Endodermal cell (in vitro differentiated cells): ENCODE results near the gene WDR37. TPM values are rescaled to one million over a fixed set of nuclear protein-coding genes. Genes with fewer than 3 reads are reported as not detected.

Experiments used
- DNase-seq: peaks from one replicate; pipeline ENCODE4 v3.0.0-alpha.2; 2017
- H3K27ac ChIP-seq: 2 replicates; pipeline ENCODE4 v1.5.1; 2013; ENCODE audit warnings: mild to moderate bottlenecking, low read depth, low read length, moderate library complexity
- H3K27me3 ChIP-seq: 2 replicates; pipeline ENCODE4 v1.6.1; 2013; ENCODE audit warnings: mild to moderate bottlenecking, low read length, moderate library complexity; ENCODE audit not compliant: insufficient read depth, control insufficient read depth, poor library complexity, severe bottlenecking
- H3K36me3 ChIP-seq: 2 replicates; pipeline ENCODE4 v1.7.0; 2013; ENCODE audit warnings: mild to moderate bottlenecking, low read length, moderate library complexity; ENCODE audit not compliant: control insufficient read depth, insufficient read depth
- H3K4me1 ChIP-seq: one replicate; pipeline ENCODE4 v1.7.0; 2013; ENCODE audit warnings: low read length; ENCODE audit not compliant: control insufficient read depth, insufficient read depth
- H3K4me3 ChIP-seq: 2 replicates; pipeline ENCODE4 v1.5.1; 2013; ENCODE audit warnings: mild to moderate bottlenecking, low read length, moderate library complexity
- H3K9ac ChIP-seq: 2 replicates; pipeline ENCODE4 v1.6.1; 2013; ENCODE audit warnings: mild to moderate bottlenecking, low read length, moderate library complexity; ENCODE audit not compliant: poor library complexity, severe bottlenecking; ENCODE audit errors: extremely low read depth
- H3K9me3 ChIP-seq: 2 replicates; pipeline ENCODE4 v1.6.1; 2013; ENCODE audit warnings: mild to moderate bottlenecking, low read length, moderate library complexity; ENCODE audit not compliant: control insufficient read depth
- H3K27ac Mint-ChIP-seq: 2 replicates; pipeline ENCODE4 v1.8.0; 2020; ENCODE audit warnings: mixed read lengths
- H3K27me3 Mint-ChIP-seq: 2 replicates; pipeline ENCODE4 v1.8.0; 2021; ENCODE audit warnings: mild to moderate bottlenecking, mixed read lengths; ENCODE audit not compliant: insufficient read depth
- H3K36me3 Mint-ChIP-seq: 2 replicates; pipeline ENCODE4 v1.8.0; 2020; ENCODE audit warnings: low read depth, mixed read lengths
- H3K4me1 Mint-ChIP-seq: 2 replicates; pipeline ENCODE4 v1.8.0; 2020; ENCODE audit warnings: mixed read lengths
- H3K4me3 Mint-ChIP-seq: 2 replicates; pipeline ENCODE4 v1.8.0; 2020; ENCODE audit warnings: mild to moderate bottlenecking, moderate library complexity, mixed read lengths
- H3K9me3 Mint-ChIP-seq: 2 replicates; pipeline ENCODE4 v1.8.0; 2020; ENCODE audit warnings: mild to moderate bottlenecking, mixed read lengths
- WGBS, 2 experiments: methylation state at CpG; one replicate each; pipeline versions ENCODE4 v1.1.5 to v1.1.7; 2013; ENCODE audit warnings: missing lambda C conversion rate in 2 of 2, mixed read lengths in 1 of 2; ENCODE audit not compliant: insufficient coverage in 1 of 2, insufficient read length in 1 of 2; 5-methylcytosine and 5-hydroxymethylcytosine counted together
- total RNA-seq, 2 donors: library from RNA; stranded (reverse); fragmentation: NEBNext Ultra II Directional in 1 of 2; extraction: Animal tissue kit (Norgen Biotek cat#: 25700) in 1 of 2; gene quantifications; 2 replicates in 1 of 2; 3 replicates in 1 of 2; pipeline ENCODE4 v1.2.1, GENCODE V29; 2021
- TF ChIP-seq, protein P1 (sequence below): fragments of 200-600 bp; sonication (generic); conservative IDR thresholded peaks from 2 replicates; pipeline ENCODE4 v1.5.0; 2021; ENCODE audit warnings: antibody characterized with exemption, mild to moderate bottlenecking

The WDR37 gene
- total RNA-seq, 2 donors from 2014 or later = 10.7 TPM

DNA sequence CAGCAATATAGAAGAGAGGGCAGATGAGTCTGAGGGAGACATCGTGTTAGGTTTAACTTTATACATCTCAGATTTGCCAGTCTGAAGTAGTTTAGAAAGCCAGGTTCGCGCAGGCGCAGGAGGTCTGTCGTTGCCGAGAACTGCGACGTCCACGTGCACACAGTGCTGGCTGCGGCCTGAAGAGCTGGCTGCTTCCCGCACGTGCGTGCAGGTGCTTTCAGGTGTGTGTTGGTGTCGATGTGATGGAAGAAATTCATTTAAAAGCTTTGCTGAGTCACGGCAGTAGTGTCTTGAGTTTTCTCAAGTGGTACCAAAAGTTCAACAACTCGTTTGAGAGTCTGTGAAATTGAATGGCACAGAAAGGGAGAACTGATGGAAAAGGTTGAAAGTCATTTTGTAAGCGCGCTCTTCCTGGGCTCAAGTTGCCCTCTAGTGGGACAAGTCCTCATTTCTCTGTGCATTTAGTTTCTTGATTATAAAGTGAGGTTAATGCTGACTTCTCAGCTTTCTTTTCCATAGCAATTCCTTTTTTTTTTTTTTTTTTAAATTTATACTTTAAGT is 18.6 kb downstream of the WDR37 start:
- WGBS, 2 experiments = 94 to 95% methylated on average over 18 of the region's 18 CpGs
- no peak overlapping the region for H3K4me3 Mint-ChIP-seq
- H3K9ac ChIP-seq = no peak overlapping the region
- H3K36me3 Mint-ChIP-seq = peaks cover 39% of the 10 kb centered on the region
- H3K4me1 Mint-ChIP-seq = no peaks in the 10 kb centered on the region
- H3K4me3 ChIP-seq = no peak overlapping the region
- H3K27me3 Mint-ChIP-seq = no peaks in the 10 kb centered on the region
- H3K4me1 ChIP-seq = no peaks in the 10 kb centered on the region
- no peaks in the 10 kb centered on the region for H3K9me3 Mint-ChIP-seq
- DNase-seq = no peak
- H3K27ac Mint-ChIP-seq = peak overlapping the region; percentile 15
- H3K27me3 ChIP-seq = no peaks in the 10 kb centered on the region
- H3K36me3 ChIP-seq = peaks cover 46% of the 10 kb centered on the region
- no peak overlapping the region for H3K27ac ChIP-seq
- no peaks in the 10 kb centered on the region for H3K9me3 ChIP-seq
- TF ChIP-seq, protein P1, sequence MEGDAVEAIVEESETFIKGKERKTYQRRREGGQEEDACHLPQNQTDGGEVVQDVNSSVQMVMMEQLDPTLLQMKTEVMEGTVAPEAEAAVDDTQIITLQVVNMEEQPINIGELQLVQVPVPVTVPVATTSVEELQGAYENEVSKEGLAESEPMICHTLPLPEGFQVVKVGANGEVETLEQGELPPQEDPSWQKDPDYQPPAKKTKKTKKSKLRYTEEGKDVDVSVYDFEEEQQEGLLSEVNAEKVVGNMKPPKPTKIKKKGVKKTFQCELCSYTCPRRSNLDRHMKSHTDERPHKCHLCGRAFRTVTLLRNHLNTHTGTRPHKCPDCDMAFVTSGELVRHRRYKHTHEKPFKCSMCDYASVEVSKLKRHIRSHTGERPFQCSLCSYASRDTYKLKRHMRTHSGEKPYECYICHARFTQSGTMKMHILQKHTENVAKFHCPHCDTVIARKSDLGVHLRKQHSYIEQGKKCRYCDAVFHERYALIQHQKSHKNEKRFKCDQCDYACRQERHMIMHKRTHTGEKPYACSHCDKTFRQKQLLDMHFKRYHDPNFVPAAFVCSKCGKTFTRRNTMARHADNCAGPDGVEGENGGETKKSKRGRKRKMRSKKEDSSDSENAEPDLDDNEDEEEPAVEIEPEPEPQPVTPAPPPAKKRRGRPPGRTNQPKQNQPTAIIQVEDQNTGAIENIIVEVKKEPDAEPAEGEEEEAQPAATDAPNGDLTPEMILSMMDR = peak; percentile 65

DNA sequence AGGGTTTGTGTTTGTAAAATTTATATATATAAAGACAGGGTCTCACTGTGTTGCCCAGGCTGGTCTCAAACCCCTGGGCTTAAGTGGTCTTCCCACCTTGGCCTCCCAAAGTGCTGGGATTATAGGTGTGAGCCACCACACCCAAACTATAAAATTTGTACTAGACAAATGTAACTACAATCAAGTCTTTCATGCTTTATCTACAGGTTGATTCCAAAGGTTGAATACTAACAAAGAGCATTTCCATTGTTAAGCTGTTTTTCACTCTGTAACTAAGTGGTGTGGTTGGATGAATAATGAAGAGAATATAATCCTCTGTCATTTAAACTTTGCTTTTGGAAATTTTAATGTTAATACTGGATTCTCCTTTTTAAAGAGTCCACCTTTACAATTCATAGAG is 22.5 kb downstream of the WDR37 start:
- Histone ChIP-seq H3K4me3 (no peak overlapping the region), H3K27me3 (no peaks in the 10 kb centered on the region), H3K9ac (no peak overlapping the region), H3K36me3 (peaks cover 66% of the 10 kb centered on the region), H3K27ac (no peak overlapping the region), H3K4me1 (no peaks in the 10 kb centered on the region), H3K9me3 (no peaks in the 10 kb centered on the region)
- Mint-ChIP-seq H3K27ac (no peak overlapping the region), H3K4me3 (no peak overlapping the region), H3K4me1 (no peaks in the 10 kb centered on the region), H3K27me3 (no peaks in the 10 kb centered on the region), H3K9me3 (no peaks in the 10 kb centered on the region), H3K36me3 (peaks cover 46% of the 10 kb centered on the region)
- DNase-seq = no peak
- TF ChIP-seq, protein P1 = no peak

DNA sequence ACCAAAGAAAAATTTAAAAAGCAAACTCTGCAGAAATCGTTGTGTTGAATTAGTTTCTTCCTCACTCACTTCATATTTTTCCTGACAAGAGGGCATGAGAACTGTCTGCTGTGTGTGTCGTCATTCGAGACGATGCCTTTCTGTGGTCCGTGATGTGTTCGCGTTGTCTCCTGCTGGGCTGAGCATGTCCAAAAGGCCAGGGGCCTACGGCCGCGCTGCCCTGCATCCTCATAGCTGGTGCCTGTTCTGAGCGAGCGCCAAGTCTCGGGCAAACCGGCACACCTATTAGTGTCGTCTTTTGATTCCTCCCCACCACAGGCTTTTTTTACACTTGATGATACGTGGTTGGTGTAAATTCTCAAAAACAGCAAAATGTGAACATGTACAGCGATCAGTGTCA is 27.4 kb downstream of the WDR37 start:
- H3K4me3 Mint-ChIP-seq = no peak overlapping the region
- no peaks in the 10 kb centered on the region for H3K9me3 Mint-ChIP-seq
- no peaks in the 10 kb centered on the region for H3K27me3 Mint-ChIP-seq
- Histone ChIP-seq H3K4me3 (no peak overlapping the region), H3K36me3 (peaks cover 59% of the 10 kb centered on the region), H3K9ac (no peak overlapping the region), H3K4me1 (no peaks in the 10 kb centered on the region), H3K27me3 (no peaks in the 10 kb centered on the region), H3K9me3 (no peaks in the 10 kb centered on the region), H3K27ac (no peak overlapping the region)
- DNase-seq = no peak
- peaks cover 55% of the 10 kb centered on the region for H3K36me3 Mint-ChIP-seq
- no peak overlapping the region for H3K27ac Mint-ChIP-seq
- WGBS, 2 experiments = 94 to 97% methylated on average over 17 of the region's 17 CpGs
- no peaks in the 10 kb centered on the region for H3K4me1 Mint-ChIP-seq
- TF ChIP-seq, protein P1 = no peak
